Naive thymus-derived CD4-positive, alpha-beta T cell (primary cell): ENCODE measurements around the gene PARD3B. TPM values are rescaled to one million over a fixed set of nuclear protein-coding genes. Genes with fewer than 3 reads are reported as not detected.

Experiments used
- ATAC-seq: fragments of 150-1000 bp; cut with Tn5 transposase; 2 replicates; pipeline ENCODE4 v1.10.0; 2021; ENCODE audit warnings: mild to moderate bottlenecking, moderate library complexity
- CTCF ChIA-PET: fragments of 350-600 bp; sonication (Branson Sonifier 250); formaldehyde crosslinking; loops from one replicate; lab custom pipeline; 2021; ENCODE audit warnings: antibody characterized with exemption; lab: Charles Lee
- POLR2A ChIA-PET: fragments of 350-600 bp; sonication (Branson Sonifier 250); formaldehyde crosslinking; loops from one replicate; lab custom pipeline; 2021; ENCODE audit warnings: antibody characterized with exemption, inconsistent platforms; lab: Charles Lee
- DNase-seq, 9 donors: peaks; one replicate each; pipeline versions ENCODE4 v3.0.0 to v3.0.0-alpha.2; 2020 to 2022; ENCODE audit warnings: mixed read lengths in 1 of 9
- H3K27ac ChIP-seq: one replicate; pipeline ENCODE4 v1.7.0; 2013; ENCODE audit warnings: mild to moderate bottlenecking, low read depth, low read length, moderate library complexity
- H3K27me3 ChIP-seq, 2 donors: one replicate each; pipeline ENCODE4 v1.7.0; 2013; ENCODE audit warnings: low read length in 2 of 2, mild to moderate bottlenecking in 2 of 2, moderate library complexity in 2 of 2; ENCODE audit not compliant: control insufficient read depth in 2 of 2, insufficient read depth in 2 of 2
- H3K36me3 ChIP-seq, 3 experiments: 1 replicate in 2 of 3; 2 replicates in 1 of 3; pipeline ENCODE4 v1.7.0; 2013; ENCODE audit warnings: low read length in 3 of 3, mild to moderate bottlenecking in 3 of 3, moderate library complexity in 1 of 3; ENCODE audit not compliant: insufficient read depth in 3 of 3, control insufficient read depth in 2 of 3
- H3K4me1 ChIP-seq, 2 donors: one replicate each; pipeline ENCODE4 v1.7.0; 2013; ENCODE audit warnings: low read length in 2 of 2, mild to moderate bottlenecking in 2 of 2, moderate library complexity in 1 of 2; ENCODE audit not compliant: control insufficient read depth in 2 of 2, insufficient read depth in 2 of 2
- H3K4me3 ChIP-seq: 2 replicates; pipeline ENCODE4 v1.7.0; 2013; ENCODE audit warnings: mild to moderate bottlenecking, low read length
- H3K9me3 ChIP-seq, 3 experiments: 1 replicate in 2 of 3; 2 replicates in 1 of 3; pipeline ENCODE4 v1.7.0; 2013; ENCODE audit warnings: low read length in 3 of 3; ENCODE audit not compliant: control insufficient read depth in 2 of 3
- H3K27ac Mint-ChIP-seq, 9 donors: one replicate each; pipeline ENCODE4 v1.8.0; 2020 to 2022; ENCODE audit warnings: mixed read lengths in 9 of 9, mild to moderate bottlenecking in 8 of 9, moderate library complexity in 5 of 9, inconsistent platforms in 2 of 9
- H3K27me3 Mint-ChIP-seq, 5 donors: one replicate each; pipeline ENCODE4 v1.8.0; 2021 to 2022; ENCODE audit warnings: mixed read lengths in 5 of 5, mild to moderate bottlenecking in 1 of 5
- H3K36me3 Mint-ChIP-seq, 5 donors: one replicate each; pipeline ENCODE4 v1.8.0; 2020 to 2022; ENCODE audit warnings: mixed read lengths in 5 of 5, mild to moderate bottlenecking in 3 of 5, inconsistent platforms in 1 of 5
- H3K4me1 Mint-ChIP-seq, 7 donors: one replicate each; pipeline ENCODE4 v1.8.0; 2020 to 2022; ENCODE audit warnings: mixed read lengths in 7 of 7, mild to moderate bottlenecking in 3 of 7, inconsistent platforms in 1 of 7
- H3K4me3 Mint-ChIP-seq, 10 donors: one replicate each; pipeline ENCODE4 v1.8.0; 2020 to 2022; ENCODE audit warnings: mild to moderate bottlenecking in 10 of 10, mixed read lengths in 10 of 10, moderate library complexity in 6 of 10, inconsistent platforms in 2 of 10
- H3K9me3 Mint-ChIP-seq, 11 donors: one replicate each; pipeline ENCODE4 v1.8.0; 2020 to 2022; ENCODE audit warnings: mixed read lengths in 11 of 11, mild to moderate bottlenecking in 4 of 11, inconsistent platforms in 1 of 11, moderate library complexity in 1 of 11
- intact Hi-C, 2 donors: fragments of 100-400 bp; cut with micrococcal nuclease; formaldehyde crosslinking; loops; one replicate each; pipeline ENCODE4 v1.15.1; 2023
- polyA plus RNA-seq, 2 donors: library from polyadenylated mRNA; unstranded; fragments of 300-500 nt; fragmentation: Illumina TruSeq; gene quantifications; one replicate each; pipeline ENCODE4 v1.2.3, GENCODE V29; 2021
- total RNA-seq, 6 experiments: library from RNA in 5 of 6; stranded (reverse) in 5 of 6; gene quantifications; 1 replicate in 5 of 6; 2 replicates in 1 of 6; pipeline ENCODE4 v1.2.3 and lab custom pipeline; 2021 to 2026

The PARD3B gene
- total and polyA plus RNA-seq, 7 experiments from 2014 or later, result 0.22 to 4.0 (median 0.87) TPM

DNA sequence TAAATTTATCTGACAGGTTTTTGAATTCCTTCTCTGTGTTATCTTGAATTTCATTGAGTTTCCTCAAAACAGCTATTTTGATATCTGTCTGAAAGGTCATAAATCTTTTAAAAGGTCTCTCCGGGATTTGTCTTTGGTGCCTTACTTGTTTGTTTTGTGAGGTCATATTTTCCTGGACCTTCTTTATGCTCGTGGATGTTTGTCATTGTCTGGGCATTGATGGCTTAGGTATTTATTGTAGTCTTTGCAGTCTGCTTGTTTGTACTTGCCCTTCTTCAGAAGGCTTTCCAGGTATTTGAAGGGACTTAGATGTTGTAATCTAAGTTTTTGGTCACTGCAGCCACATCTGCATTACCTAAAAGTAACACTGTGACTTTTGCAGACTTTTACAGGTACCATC lies 355.2 kb downstream of the PARD3B start:
- no peaks in the 10 kb centered on the region for H3K9me3 ChIP-seq
- no peaks in the 10 kb centered on the region for H3K36me3 ChIP-seq
- no peak for ATAC-seq
- H3K27ac Mint-ChIP-seq, result peak overlapping the region in 5 of 9 donors; percentile 21 to 75 (median 45)
- H3K27me3 ChIP-seq, result no peaks in the 10 kb centered on the region
- peaks cover 2 to 30% (median 16%) of the 10 kb centered on the region in 11 donors for H3K9me3 Mint-ChIP-seq
- no peak for DNase-seq
- CTCF ChIA-PET, result no interaction called here
- peaks cover 4 to 37% (median 16%) of the 10 kb centered on the region in 5 donors for H3K36me3 Mint-ChIP-seq
- H3K4me3 Mint-ChIP-seq, result peak overlapping the region in 1 of 10 donors; percentile 41
- H3K4me1 Mint-ChIP-seq, result peaks cover 8 to 42% (median 20%) of the 10 kb centered on the region in 7 donors
- POLR2A ChIA-PET, result interaction anchor here (1.8 kb wide), 1 partner anchor 17 kb away, joined by 6 read pairs; no protein-coding TSS in a partner anchor
- no peak overlapping the region for H3K27ac ChIP-seq
- H3K4me1 ChIP-seq, result no peaks in the 10 kb centered on the region
- no peak overlapping the region for H3K4me3 ChIP-seq
- intact Hi-C loops, result no loop called here
- H3K27me3 Mint-ChIP-seq, result no peaks in the 10 kb centered on the region

GRCh38 chr2:204900910-204901309 lies 355.6 kb downstream of the PARD3B start:
- H3K27ac Mint-ChIP-seq, result peak overlapping the region in 1 of 9 donors; percentile 71
- ChIA-PET CTCF (no interaction called here), POLR2A (interaction anchor here (1.0 to 1.8 kb wide), 2 partner anchors 10 to 17 kb away, joined by 3 to 6 read pairs; no protein-coding TSS in a partner anchor)
- no peak overlapping the region for H3K27ac ChIP-seq
- peaks cover 8 to 45% (median 23%) of the 10 kb centered on the region in 7 donors for H3K4me1 Mint-ChIP-seq
- H3K9me3 ChIP-seq, result no peaks in the 10 kb centered on the region
- peaks cover 2 to 33% (median 16%) of the 10 kb centered on the region in 11 donors for H3K9me3 Mint-ChIP-seq
- H3K4me3 Mint-ChIP-seq, result no peak overlapping the region
- intact Hi-C loops, result no loop called here
- no peaks in the 10 kb centered on the region for H3K36me3 ChIP-seq
- no peak for ATAC-seq
- H3K4me1 ChIP-seq, result no peaks in the 10 kb centered on the region
- H3K4me3 ChIP-seq, result no peak overlapping the region
- H3K27me3 Mint-ChIP-seq, result no peaks in the 10 kb centered on the region
- H3K27me3 ChIP-seq, result no peaks in the 10 kb centered on the region
- no peak for DNase-seq
- peaks cover 4 to 40% (median 16%) of the 10 kb centered on the region in 5 donors for H3K36me3 Mint-ChIP-seq

- peaks cover 4 to 37% (median 16%) of the 10 kb centered on the region in 5 donors for H3K36me3 Mint-ChIP-seq
- no peak overlapping the region for H3K4me3 Mint-ChIP-seq
- peaks cover 8 to 46% (median 22%) of the 10 kb centered on the region in 7 donors for H3K4me1 Mint-ChIP-seq
Observed at GRCh38 chr2:204901591-204901990, 356.3 kb downstream of the PARD3B start.

DNA sequence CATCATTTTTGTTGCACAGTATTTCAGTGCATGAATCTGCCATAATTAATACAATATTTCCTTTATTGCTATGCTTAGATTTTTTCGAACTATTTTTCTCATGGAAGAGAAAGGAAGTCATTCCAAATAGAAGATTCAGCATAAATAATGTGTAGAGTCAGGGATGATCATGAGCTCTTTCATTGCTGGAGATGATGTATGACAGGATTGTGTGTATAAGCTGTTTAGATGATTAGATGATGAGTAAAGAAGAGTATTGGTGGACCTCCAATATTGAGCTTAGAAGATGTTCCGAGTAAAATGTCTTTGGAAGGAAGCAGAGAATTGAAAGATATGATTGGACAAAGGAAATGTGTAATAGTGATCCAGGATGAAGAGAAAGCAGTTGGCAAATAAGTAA lies 364.5 kb downstream of the PARD3B start:
- ATAC-seq (no peak), DNase-seq (no peak)
- Mint-ChIP-seq H3K4me3 (no peak overlapping the region), H3K27me3 (no peaks in the 10 kb centered on the region), H3K4me1 (peaks cover 4 to 30% (median 20%) of the 10 kb centered on the region in 7 donors), H3K27ac (peak overlapping the region in 2 of 9 donors; percentile 2 to 9), H3K36me3 (peaks cover 0 to 20% (median 0%) of the 10 kb centered on the region in 5 donors), H3K9me3 (peaks cover 0 to 10% (median 2%) of the 10 kb centered on the region in 11 donors)
- H3K27ac ChIP-seq, result no peak overlapping the region
- ChIA-PET CTCF (interaction anchor here (0.8 to 1.1 kb wide), 2 partner anchors 14 to 57 kb away, joined by 3 to 4 read pairs; no protein-coding TSS in a partner anchor), POLR2A (interaction anchor here (0.7 to 1.5 kb wide), 4 partner anchors 14 to 480 kb away, joined by 3 to 6 read pairs (median 4); no protein-coding TSS in a partner anchor)
- H3K36me3 ChIP-seq, result no peaks in the 10 kb centered on the region
- no peaks in the 10 kb centered on the region for H3K4me1 ChIP-seq
- no peaks in the 10 kb centered on the region for H3K9me3 ChIP-seq
- no peak overlapping the region for H3K4me3 ChIP-seq
- intact Hi-C loops, result no loop called here
- H3K27me3 ChIP-seq, result no peaks in the 10 kb centered on the region

More at GRCh38 chr2:204901591-204901990, 356.3 kb downstream of the PARD3B start:
- H3K9me3 ChIP-seq, result no peaks in the 10 kb centered on the region
- ChIA-PET POLR2A (interaction anchor here (1.0 to 1.8 kb wide), 3 partner anchors 10 to 18 kb away, joined by 3 to 6 read pairs (median 3); no protein-coding TSS in a partner anchor), CTCF (interaction anchor here (0.8 kb wide), 1 partner anchor 54 kb away, joined by 3 read pairs; no protein-coding TSS in a partner anchor)
- Mint-ChIP-seq H3K27me3 (no peaks in the 10 kb centered on the region), H3K9me3 (peaks cover 2 to 33% (median 16%) of the 10 kb centered on the region in 11 donors), H3K27ac (peak overlapping the region in 1 of 9 donors; percentile 9)
- no peaks in the 10 kb centered on the region for H3K27me3 ChIP-seq
- H3K4me1 ChIP-seq, result no peaks in the 10 kb centered on the region
- DNase-seq (no peak), ATAC-seq (no peak)
- no peak overlapping the region for H3K27ac ChIP-seq
- intact Hi-C loops, result no loop called here
- no peak overlapping the region for H3K4me3 ChIP-seq
- no peaks in the 10 kb centered on the region for H3K36me3 ChIP-seq

DNA sequence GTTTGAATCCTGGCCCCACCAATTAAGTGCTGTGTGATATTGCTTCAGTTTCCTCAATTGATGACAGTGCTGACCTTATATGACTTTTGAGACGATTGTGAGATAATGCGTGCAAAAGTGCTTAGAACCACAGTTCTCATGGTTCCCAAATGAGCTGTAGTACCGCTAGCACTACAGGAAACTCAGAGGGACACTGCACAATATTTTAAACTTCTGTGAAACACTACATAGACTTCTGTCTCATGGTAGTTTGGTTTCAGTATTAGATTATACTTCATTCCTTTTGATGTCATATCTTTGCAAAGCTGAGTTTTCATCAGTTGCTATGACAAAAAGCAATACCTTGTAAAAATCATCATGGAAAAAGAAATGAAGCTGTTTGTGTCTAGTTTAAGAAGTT lies 368.0 kb downstream of the PARD3B start:
- Histone ChIP-seq H3K9me3 (no peaks in the 10 kb centered on the region), H3K36me3 (no peaks in the 10 kb centered on the region), H3K4me1 (no peaks in the 10 kb centered on the region), H3K27me3 (no peaks in the 10 kb centered on the region), H3K27ac (no peak overlapping the region), H3K4me3 (no peak overlapping the region)
- Mint-ChIP-seq H3K36me3 (peaks cover 0 to 15% (median 0%) of the 10 kb centered on the region in 5 donors), H3K27ac (peak overlapping the region in 1 of 9 donors; percentile 14), H3K4me1 (peaks cover 4 to 15% (median 5%) of the 10 kb centered on the region in 7 donors), H3K4me3 (no peak overlapping the region), H3K9me3 (peaks cover 0 to 12% (median 0%) of the 10 kb centered on the region in 11 donors), H3K27me3 (peaks cover 0 to 4% (median 0%) of the 10 kb centered on the region in 5 donors)
- intact Hi-C loops, result loop anchor here in 1 of 2 donors (2.0 kb wide), 1 partner anchor 17 kb away; no protein-coding TSS in a partner anchor
- DNase-seq (peak in 2 of 9 donors; percentile 8 to 33), ATAC-seq (no peak)
- CTCF ChIA-PET, result no interaction called here
- POLR2A ChIA-PET, result interaction anchor here (0.7 to 0.9 kb wide), 3 partner anchors 10 to 54 kb away, joined by 3 to 5 read pairs (median 4); no protein-coding TSS in a partner anchor

DNA sequence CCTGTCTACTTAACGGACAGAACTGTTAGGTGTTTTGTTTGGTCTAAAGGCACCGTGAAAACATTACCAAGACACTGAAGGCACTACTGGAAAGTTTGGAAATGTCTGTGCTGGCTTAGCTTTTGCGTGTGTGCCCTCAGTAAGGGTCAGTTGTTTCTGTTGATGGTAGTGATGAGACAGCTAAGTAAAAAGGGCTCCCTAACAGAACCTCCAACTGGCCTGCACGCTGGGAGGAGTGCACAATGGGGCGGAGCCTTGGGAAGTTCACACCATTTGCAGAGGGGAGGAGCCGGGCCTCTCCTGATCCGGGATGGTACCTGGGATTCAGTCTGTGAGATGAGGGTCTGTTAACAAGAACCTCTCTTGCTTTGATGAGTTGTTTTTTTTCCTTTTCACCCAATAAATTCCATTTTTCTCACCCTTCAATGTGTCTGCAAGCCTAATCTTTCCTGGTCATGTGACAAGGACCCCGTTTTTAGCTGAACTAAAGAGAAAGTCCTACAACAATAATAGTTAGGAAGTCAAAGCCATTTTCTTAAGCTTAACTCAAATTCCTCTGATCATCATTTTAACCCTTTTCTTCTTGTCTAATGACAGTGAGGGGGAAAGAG lies 368.7 kb downstream of the PARD3B start:
- H3K4me1 Mint-ChIP-seq, result peaks cover 4 to 15% (median 5%) of the 10 kb centered on the region in 7 donors
- peaks cover 0 to 12% (median 0%) of the 10 kb centered on the region in 11 donors for H3K9me3 Mint-ChIP-seq
- no peaks in the 10 kb centered on the region for H3K9me3 ChIP-seq
- ChIA-PET POLR2A (interaction anchor here (0.7 to 0.9 kb wide), 3 partner anchors 10 to 53 kb away, joined by 3 to 5 read pairs (median 4); no protein-coding TSS in a partner anchor), CTCF (no interaction called here)
- H3K27me3 Mint-ChIP-seq, result peaks cover 0 to 4% (median 0%) of the 10 kb centered on the region in 5 donors
- H3K27me3 ChIP-seq, result no peaks in the 10 kb centered on the region
- ATAC-seq (no peak), DNase-seq (no peak)
- no peaks in the 10 kb centered on the region for H3K36me3 ChIP-seq
- H3K4me1 ChIP-seq, result no peaks in the 10 kb centered on the region
- H3K27ac ChIP-seq, result no peak overlapping the region
- no peak overlapping the region for H3K4me3 Mint-ChIP-seq
- no peak overlapping the region for H3K4me3 ChIP-seq
- peak overlapping the region in 1 of 9 donors; percentile 83 for H3K27ac Mint-ChIP-seq
- intact Hi-C loops, result loop anchor here in 1 of 2 donors (2.0 kb wide), 1 partner anchor 17 kb away; no protein-coding TSS in a partner anchor
- peaks cover 0 to 16% (median 0%) of the 10 kb centered on the region in 5 donors for H3K36me3 Mint-ChIP-seq
